Left lung (tissue), 10 donors: ENCODE results near the gene MYBBP1A. TPM values are rescaled to one million over a fixed set of nuclear protein-coding genes. Genes with fewer than 3 reads are reported as not detected.

ENCODE experiments used
- ATAC-seq: fragments of 200-7000 bp; cut with Tn5 transposase; one replicate; pipeline ENCODE4 v1.9.1; 2020; ENCODE audit warnings: moderate library complexity
- DNase-seq, 4 donors: peaks; one replicate each; pipeline ENCODE4 v3.0.0-alpha.2; 2013 to 2020
- H3K27ac ChIP-seq, 2 donors: fragments of 200-600 bp; sonication (generic) in 1 of 2; one replicate each; pipeline versions ENCODE4 v1.5.0 to v1.8.0; 2020 to 2021
- H3K27me3 ChIP-seq, 2 donors: fragments of 200-600 bp; sonication (generic) in 1 of 2; one replicate each; pipeline versions ENCODE4 v1.5.0 to v1.8.0; 2020 to 2021
- H3K36me3 ChIP-seq, 2 donors: fragments of 200-600 bp; sonication (generic) in 1 of 2; one replicate each; pipeline versions ENCODE4 v1.5.0 to v1.8.0; 2020 to 2021
- H3K4me1 ChIP-seq, 2 donors: fragments of 200-600 bp; one replicate each; pipeline ENCODE4 v1.8.0; 2021
- H3K4me3 ChIP-seq, 2 donors: fragments of 200-600 bp; sonication (generic) in 1 of 2; one replicate each; pipeline versions ENCODE4 v1.5.0 to v1.8.0; 2020 to 2021; ENCODE audit warnings: mild to moderate bottlenecking in 1 of 2
- H3K9me3 ChIP-seq, 2 donors: fragments of 200-600 bp; sonication (generic) in 1 of 2; one replicate each; pipeline versions ENCODE4 v1.5.0 to v1.8.0; 2020 to 2021
- intact Hi-C, 2 donors: fragments of 100-400 bp; cut with DNase I; formaldehyde crosslinking; loops; one replicate each; pipeline versions ENCODE4 v1.11.2 to v1.14.2; 2022
- polyA plus RNA-seq, 6 donors: library from polyadenylated mRNA; unstranded; fragments of 120-200 nt; gene quantifications; one replicate each; pipeline ENCODE4 v1.2.1, GENCODE V29; 2013; ENCODE audit not compliant: insufficient read length in 6 of 6
- total RNA-seq, 2 donors: library from RNA; stranded (reverse); fragmentation: NEBNext Ultra II Directional; extraction: Animal tissue kit (Norgen Biotek cat#: 25700); gene quantifications; one replicate each; pipeline ENCODE4 v1.2.1, GENCODE V29; 2021
- TF ChIP-seq, protein P1 (sequence below), 2 donors: fragments of 200-600 bp; sonication (generic) in 1 of 2; IDR thresholded peaks; one replicate each; pipeline versions ENCODE4 v1.5.0 to v1.8.0; 2021; ENCODE audit warnings: antibody characterized with exemption in 2 of 2
- donor health status: DM: no; HTN: yes; CAD: no.
- donor health status: DM: no; HTN: no; CAD: no.

Gene MYBBP1A
- total and polyA plus RNA-seq, 8 donors, result 28.6 to 53.8 (median 40.6) TPM

DNA sequence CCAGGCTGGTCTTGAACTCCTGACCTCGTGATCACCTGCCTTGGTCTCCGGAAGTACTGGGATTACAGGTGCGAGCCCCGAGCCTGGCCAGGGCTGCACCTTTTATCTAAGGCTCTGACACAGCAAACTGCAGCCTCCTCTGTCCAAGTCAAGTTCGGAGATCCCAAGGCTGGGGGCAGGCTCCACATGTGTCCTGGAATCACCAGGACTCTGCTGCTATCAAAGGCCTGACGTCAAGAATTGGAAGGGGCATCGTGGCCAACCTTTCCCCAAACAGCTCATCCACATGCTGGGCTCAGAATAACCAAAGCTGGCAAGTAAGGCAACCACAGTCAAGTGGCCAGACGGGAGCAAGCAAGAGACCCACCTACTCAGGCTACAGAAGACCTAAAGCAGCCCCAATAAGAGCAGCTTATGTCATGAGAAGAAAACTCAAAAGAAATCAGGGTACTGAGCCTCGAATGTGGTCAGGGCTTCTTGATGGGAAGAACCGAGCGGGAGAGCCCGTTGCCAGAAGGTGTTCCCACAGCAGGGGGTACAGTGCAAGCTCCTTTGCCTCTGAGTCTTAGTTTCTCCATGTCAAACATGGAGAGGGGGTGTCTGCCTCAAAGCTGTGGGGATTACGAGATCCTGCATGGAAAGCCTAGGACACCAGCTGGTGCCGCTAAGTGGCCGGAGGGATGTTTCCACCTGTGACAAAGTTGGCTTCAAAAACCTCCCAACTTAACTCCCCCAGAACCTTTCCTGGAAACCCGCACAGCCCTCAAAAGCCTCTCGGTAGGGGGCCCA lies 7.9 kb downstream of the MYBBP1A start:
- Histone ChIP-seq H3K36me3 (peaks cover 0 to 100% of the 10 kb centered on the region in 2 donors), H3K27ac (no peak overlapping the region), H3K4me3 (no peak overlapping the region), H3K27me3 (no peaks in the 10 kb centered on the region), H3K4me1 (no peaks in the 10 kb centered on the region), H3K9me3 (no peaks in the 10 kb centered on the region)
- ATAC-seq (no peak), DNase-seq (peak in 1 of 4 donors; percentile 24)
- intact Hi-C loops, result loop anchor here in 1 of 2 donors (10.0 kb wide), 1 partner anchor 123 kb away; no protein-coding TSS in a partner anchor
- TF ChIP-seq, protein P1, sequence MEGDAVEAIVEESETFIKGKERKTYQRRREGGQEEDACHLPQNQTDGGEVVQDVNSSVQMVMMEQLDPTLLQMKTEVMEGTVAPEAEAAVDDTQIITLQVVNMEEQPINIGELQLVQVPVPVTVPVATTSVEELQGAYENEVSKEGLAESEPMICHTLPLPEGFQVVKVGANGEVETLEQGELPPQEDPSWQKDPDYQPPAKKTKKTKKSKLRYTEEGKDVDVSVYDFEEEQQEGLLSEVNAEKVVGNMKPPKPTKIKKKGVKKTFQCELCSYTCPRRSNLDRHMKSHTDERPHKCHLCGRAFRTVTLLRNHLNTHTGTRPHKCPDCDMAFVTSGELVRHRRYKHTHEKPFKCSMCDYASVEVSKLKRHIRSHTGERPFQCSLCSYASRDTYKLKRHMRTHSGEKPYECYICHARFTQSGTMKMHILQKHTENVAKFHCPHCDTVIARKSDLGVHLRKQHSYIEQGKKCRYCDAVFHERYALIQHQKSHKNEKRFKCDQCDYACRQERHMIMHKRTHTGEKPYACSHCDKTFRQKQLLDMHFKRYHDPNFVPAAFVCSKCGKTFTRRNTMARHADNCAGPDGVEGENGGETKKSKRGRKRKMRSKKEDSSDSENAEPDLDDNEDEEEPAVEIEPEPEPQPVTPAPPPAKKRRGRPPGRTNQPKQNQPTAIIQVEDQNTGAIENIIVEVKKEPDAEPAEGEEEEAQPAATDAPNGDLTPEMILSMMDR (IDR thresholded peaks at IDR 0.05), result no peak

DNA sequence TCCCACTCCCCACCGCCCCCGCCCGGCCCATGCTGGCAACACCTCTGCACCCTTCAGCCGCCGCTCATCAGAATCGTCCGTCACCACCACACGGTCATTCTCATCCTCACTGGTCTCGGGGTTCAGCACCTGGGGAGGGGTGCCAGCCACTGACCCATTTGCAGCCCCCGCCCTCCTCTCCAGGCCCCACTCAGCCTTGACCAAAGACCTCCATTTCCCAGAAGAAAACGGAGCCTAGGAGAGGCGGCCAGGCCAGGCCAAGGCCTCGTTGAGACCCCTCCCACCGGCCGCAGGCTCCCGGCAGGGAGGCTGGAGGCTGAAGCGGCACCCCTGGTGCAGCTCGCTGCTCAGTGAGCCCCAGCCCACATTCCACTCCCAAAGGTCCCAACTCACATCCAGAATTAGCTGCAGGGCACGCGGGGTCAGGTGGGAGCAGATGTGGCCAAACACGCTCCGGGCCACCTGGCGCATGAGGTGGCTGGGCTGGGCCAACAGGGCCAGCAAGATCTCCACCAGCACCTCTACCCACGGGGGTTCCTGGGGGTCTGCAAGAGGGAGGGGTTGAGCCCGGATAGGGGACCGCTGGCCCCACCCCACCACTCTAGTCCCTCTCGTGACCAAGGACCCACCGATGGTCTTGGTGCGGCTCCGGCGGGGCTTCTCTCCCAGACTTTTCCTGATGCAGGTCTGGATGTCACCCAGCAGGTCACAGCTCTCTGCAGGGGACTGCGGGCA lies 9.8 kb downstream of the MYBBP1A start:
- no peaks in the 10 kb centered on the region for H3K27me3 ChIP-seq
- DNase-seq (peak in 1 of 4 donors; percentile 61), ATAC-seq (no peak)
- no peaks in the 10 kb centered on the region for H3K9me3 ChIP-seq
- no peak overlapping the region for H3K27ac ChIP-seq
- peaks cover 0 to 13% of the 10 kb centered on the region in 2 donors for H3K4me1 ChIP-seq
- TF ChIP-seq, protein P1 (IDR thresholded peaks at IDR 0.05), result no peak
- peaks cover 0 to 100% of the 10 kb centered on the region in 2 donors for H3K36me3 ChIP-seq
- intact Hi-C loops, result loop anchor here in 1 of 2 donors (10.0 kb wide), 1 partner anchor 121 kb away; no protein-coding TSS in a partner anchor
- no peak overlapping the region for H3K4me3 ChIP-seq

DNA sequence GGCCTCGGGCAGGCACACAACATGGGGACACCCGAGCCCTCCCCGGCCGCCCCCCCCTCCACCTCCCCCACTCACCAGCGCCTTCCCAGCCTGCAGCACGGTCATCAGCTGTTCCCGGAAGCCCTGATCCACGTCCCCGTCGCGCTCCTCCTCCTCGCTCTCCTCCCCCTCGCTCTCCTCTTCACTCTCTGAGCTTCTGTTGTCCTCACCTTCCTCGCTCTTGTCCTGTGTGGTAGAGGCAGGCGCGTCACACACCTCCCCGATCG lies 10.3 kb downstream of the MYBBP1A start:
- Histone ChIP-seq H3K9me3 (no peaks in the 10 kb centered on the region), H3K27me3 (no peaks in the 10 kb centered on the region), H3K36me3 (peaks cover 0 to 100% of the 10 kb centered on the region in 2 donors), H3K4me3 (no peak overlapping the region), H3K4me1 (peaks cover 0 to 18% of the 10 kb centered on the region in 2 donors), H3K27ac (no peak overlapping the region)
- intact Hi-C loops, result loop anchor here in 1 of 2 donors (10.0 kb wide), 1 partner anchor 120 kb away; no protein-coding TSS in a partner anchor
- DNase-seq, result peak in 1 of 4 donors; percentile 28
- TF ChIP-seq, protein P1 (IDR thresholded peaks at IDR 0.05), result no peak
- ATAC-seq, result no peak

DNA sequence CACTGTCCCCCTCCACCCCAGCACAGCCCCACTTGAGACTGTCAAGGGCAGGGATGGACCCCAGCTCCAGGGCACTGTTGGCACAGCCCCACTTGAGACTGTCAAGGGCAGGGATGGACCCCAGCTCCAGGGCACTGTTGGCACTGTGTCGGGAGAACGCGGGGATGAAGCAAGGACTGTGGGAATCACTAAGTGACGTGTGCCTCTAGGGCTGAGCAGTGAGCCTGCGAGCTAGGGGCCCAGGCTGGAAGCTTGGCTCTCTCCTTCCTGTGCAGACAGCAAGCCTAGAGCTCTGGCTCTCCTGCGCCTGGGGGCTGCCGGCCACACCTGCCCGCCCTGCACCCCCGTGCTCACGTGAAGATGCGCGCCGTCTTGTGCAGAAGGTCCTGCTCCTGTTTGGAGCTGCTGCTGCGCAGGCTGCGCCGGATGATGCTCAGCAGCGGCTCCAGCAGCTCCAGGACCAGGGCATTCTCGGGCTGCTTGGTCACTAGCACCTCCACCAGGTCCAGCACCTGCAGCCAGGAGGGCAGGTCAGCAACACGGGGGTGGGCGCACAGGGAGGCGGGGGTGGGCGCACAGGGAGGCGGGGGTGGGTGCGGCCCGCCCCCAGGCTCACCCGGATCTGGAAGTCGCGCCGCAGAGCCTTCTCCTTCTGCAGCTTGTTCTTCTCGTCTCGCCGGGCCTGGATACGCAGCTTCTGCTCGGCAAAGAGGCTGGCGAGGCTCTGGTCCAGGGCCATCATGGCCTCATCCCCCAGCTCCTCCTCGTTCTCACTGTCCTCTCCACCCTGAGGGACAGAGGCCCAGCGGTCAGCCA lies 10.8 kb downstream of the MYBBP1A start:
- no peaks in the 10 kb centered on the region for H3K9me3 ChIP-seq
- H3K27me3 ChIP-seq, result no peaks in the 10 kb centered on the region
- H3K36me3 ChIP-seq, result peaks cover 0 to 100% of the 10 kb centered on the region in 2 donors
- ATAC-seq, result no peak
- H3K27ac ChIP-seq, result no peak overlapping the region
- H3K4me3 ChIP-seq, result no peak overlapping the region
- peak in 1 of 4 donors; percentile 65 for DNase-seq
- H3K4me1 ChIP-seq, result peaks cover 0 to 23% of the 10 kb centered on the region in 2 donors
- intact Hi-C loops, result loop anchor here in 1 of 2 donors (10.0 kb wide), 1 partner anchor 120 kb away; no protein-coding TSS in a partner anchor
- TF ChIP-seq, protein P1 (IDR thresholded peaks at IDR 0.05), result no peak
